ENCODE results near the gene POLD3.

- TF ChIP-seq YY1 (IDR thresholded peaks at IDR 0.05; ENCODE audit: insufficient read depth, insufficient read length), result no peak
- no peak for TF ChIP-seq SUZ12 (IDR thresholded peaks at IDR 0.05; ENCODE audit: extremely low read depth, insufficient read depth, insufficient read length)
- no peak for TF ChIP-seq ZNF274 (IDR thresholded peaks at IDR 0.05; ENCODE audit: low read depth, low read length)
Observed at GRCh38 chr11:74687237-74688023, 95.0 kb downstream of the POLD3 start.

Measured in NT2/D1 (cell line).